Stimulated activated naive CD4-positive, alpha-beta T cell treated with Interleukin-2 at 50 U/mL for 16 hours (primary cell): ENCODE measurements around the gene MTFR2.

Source experiments
- DNase-seq: peaks from one replicate; lab custom pipeline; 2025; lab: John Stamatoyannopoulos, UW

Gene MTFR2

GRCh38 chr6:136184738-136185137 is 65.4 kb downstream of the MTFR2 start:
- no peak for DNase-seq

GRCh38 chr6:136181861-136182260 is 68.2 kb downstream of the MTFR2 start:
- no peak for DNase-seq

GRCh38 chr6:136181512-136181833 is 68.6 kb downstream of the MTFR2 start:
- no peak for DNase-seq
